Effector memory CD8-positive, alpha-beta T cell (primary cell): ENCODE data around the gene BCL7B.
A peak's percentile ranks its signal among the peaks of the same experiment; 100 is the strongest.
"Not testable (repeated sequence)": the region's sequence is repeated elsewhere in the genome, so short reads cannot be mapped to it uniquely, and the experiment has no call there.

Experiments used
- ATAC-seq: fragments of 150-1000 bp; cut with Tn5 transposase; replicated peaks from 2 replicates; pipeline ENCODE4 v1.10.0; 2021; ENCODE audit warnings: mild to moderate bottlenecking, moderate library complexity
- DNase-seq, 3 experiments: peaks; one replicate each; pipeline ENCODE4 v3.0.0; 2021
- H3K27ac Mint-ChIP-seq, 2 donors: one replicate each; pipeline ENCODE4 v1.8.0; 2022; ENCODE audit warnings: mild to moderate bottlenecking in 2 of 2, mixed read lengths in 2 of 2, moderate library complexity in 2 of 2
- H3K27me3 Mint-ChIP-seq, 2 donors: one replicate each; pipeline ENCODE4 v1.8.0; 2022; ENCODE audit warnings: mixed read lengths in 2 of 2
- H3K36me3 Mint-ChIP-seq: one replicate; pipeline ENCODE4 v1.8.0; 2022; ENCODE audit warnings: mild to moderate bottlenecking, moderate library complexity, mixed read lengths; ENCODE audit not compliant: insufficient read depth
- H3K4me1 Mint-ChIP-seq, 2 donors: one replicate each; pipeline ENCODE4 v1.8.0; 2022; ENCODE audit warnings: low read depth in 2 of 2, mixed read lengths in 2 of 2
- H3K4me3 Mint-ChIP-seq, 2 donors: one replicate each; pipeline ENCODE4 v1.8.0; 2022; ENCODE audit warnings: mild to moderate bottlenecking in 2 of 2, mixed read lengths in 2 of 2, moderate library complexity in 2 of 2
- H3K9me3 Mint-ChIP-seq, 2 donors: one replicate each; pipeline ENCODE4 v1.8.0; 2022; ENCODE audit warnings: mixed read lengths in 2 of 2

BCL7B gene

GRCh38 chr7:73566431-73566830 is 8.9 kb upstream of the BCL7B start:
- Mint-ChIP-seq H3K4me1 (peaks cover 7 to 16% of the 10 kb centered on the region in 2 donors), H3K4me3 (peak overlapping the region; percentile 68 to 81), H3K27ac (peak overlapping the region; percentile 46 to 83), H3K36me3 (peaks cover 13% of the 10 kb centered on the region)
- DNase-seq, H3K27me3 Mint-ChIP-seq, H3K9me3 Mint-ChIP-seq: not testable (repeated sequence)
- ATAC-seq: peak; percentile 57

- Mint-ChIP-seq H3K9me3 (no peaks in the 10 kb centered on the region), H3K4me3 (peak overlapping the region; percentile 68 to 81), H3K36me3 (peaks cover 8% of the 10 kb centered on the region), H3K27me3 (no peaks in the 10 kb centered on the region), H3K4me1 (peaks cover 7 to 16% of the 10 kb centered on the region in 2 donors), H3K27ac (peak overlapping the region; percentile 46 to 83)
- ATAC-seq: peak; percentile 41
- DNase-seq: no peak
Observed at GRCh38 chr7:73565675-73566340, 8.3 kb upstream of the BCL7B start.

GRCh38 chr7:73560109-73560835 is 2.8 kb upstream of the BCL7B start:
- Mint-ChIP-seq H3K27ac (no peak overlapping the region), H3K9me3 (no peaks in the 10 kb centered on the region), H3K4me1 (peaks cover 14 to 17% of the 10 kb centered on the region in 2 donors), H3K4me3 (peak overlapping the region in 1 of 2 donors; percentile 48), H3K27me3 (no peaks in the 10 kb centered on the region), H3K36me3 (peaks cover 28% of the 10 kb centered on the region)
- no peak for ATAC-seq
- DNase-seq: no peak

- peak overlapping the region; percentile 95 for H3K4me3 Mint-ChIP-seq
- H3K36me3 Mint-ChIP-seq: peaks cover 48% of the 10 kb centered on the region
- no peaks in the 10 kb centered on the region for H3K27me3 Mint-ChIP-seq
- H3K27ac Mint-ChIP-seq: peak overlapping the region; percentile 92 to 97
- H3K4me1 Mint-ChIP-seq: peaks cover 26 to 28% of the 10 kb centered on the region in 2 donors
- DNase-seq (peak; percentile 86 to 92 (median 88)), ATAC-seq (peak; percentile 89)
- H3K9me3 Mint-ChIP-seq: no peaks in the 10 kb centered on the region
Observed at GRCh38 chr7:73557108-73557396, 438 bp downstream of the BCL7B start.

- Mint-ChIP-seq H3K27me3 (no peaks in the 10 kb centered on the region), H3K27ac (peak overlapping the region; percentile 92 to 97), H3K9me3 (no peaks in the 10 kb centered on the region), H3K4me3 (peak overlapping the region; percentile 95), H3K36me3 (peaks cover 54% of the 10 kb centered on the region), H3K4me1 (peaks cover 28% of the 10 kb centered on the region in 2 donors)
- no peak for DNase-seq
- ATAC-seq: no peak
Observed at GRCh38 chr7:73556208-73557107, 1.0 kb downstream of the BCL7B start.

GRCh38 chr7:73555411-73555982 is 2.0 kb downstream of the BCL7B start:
- H3K9me3 Mint-ChIP-seq: no peaks in the 10 kb centered on the region
- H3K27ac Mint-ChIP-seq: peak overlapping the region; percentile 16 to 97
- H3K4me3 Mint-ChIP-seq: peak overlapping the region; percentile 95
- H3K27me3 Mint-ChIP-seq: no peaks in the 10 kb centered on the region
- H3K4me1 Mint-ChIP-seq: peaks cover 28 to 32% of the 10 kb centered on the region in 2 donors
- H3K36me3 Mint-ChIP-seq: peaks cover 60% of the 10 kb centered on the region
- DNase-seq: no peak
- no peak for ATAC-seq

GRCh38 chr7:73550093-73550492 is 7.4 kb downstream of the BCL7B start:
- ATAC-seq, DNase-seq, H3K4me3 Mint-ChIP-seq, H3K9me3 Mint-ChIP-seq, H3K27ac Mint-ChIP-seq, H3K27me3 Mint-ChIP-seq: not testable (repeated sequence)
- H3K4me1 Mint-ChIP-seq: peaks cover 29 to 45% of the 10 kb centered on the region in 2 donors
- peaks cover 80% of the 10 kb centered on the region for H3K36me3 Mint-ChIP-seq

- Mint-ChIP-seq H3K9me3 (no peaks in the 10 kb centered on the region), H3K36me3 (peaks cover 73% of the 10 kb centered on the region), H3K27ac (peak overlapping the region; percentile 46 to 75)
Observed at GRCh38 chr7:73549176-73549575, 8.3 kb downstream of the BCL7B start.

GRCh38 chr7:73547841-73548240 is 9.6 kb downstream of the BCL7B start:
- no peak for ATAC-seq
- DNase-seq: no peak
- peaks cover 26 to 39% of the 10 kb centered on the region in 2 donors for H3K4me1 Mint-ChIP-seq
- peaks cover 80% of the 10 kb centered on the region for H3K36me3 Mint-ChIP-seq
- H3K9me3 Mint-ChIP-seq: no peaks in the 10 kb centered on the region
- peak overlapping the region in 1 of 2 donors; percentile 56 for H3K27ac Mint-ChIP-seq
- H3K4me3 Mint-ChIP-seq: no peak overlapping the region
- H3K27me3 Mint-ChIP-seq: no peaks in the 10 kb centered on the region

More at GRCh38 chr7:73549176-73549575, 8.3 kb downstream of the BCL7B start:
- Mint-ChIP-seq H3K27me3 (no peaks in the 10 kb centered on the region), H3K4me1 (peaks cover 24 to 45% of the 10 kb centered on the region in 2 donors), H3K4me3 (no peak overlapping the region)
- ATAC-seq (no peak), DNase-seq (no peak)

- Mint-ChIP-seq H3K9me3 (no peaks in the 10 kb centered on the region), H3K4me1 (peaks cover 21 to 31% of the 10 kb centered on the region in 2 donors), H3K36me3 (peaks cover 87% of the 10 kb centered on the region), H3K27me3 (no peaks in the 10 kb centered on the region), H3K27ac (no peak overlapping the region), H3K4me3 (no peak overlapping the region)
- DNase-seq (no peak), ATAC-seq (no peak)
Observed at GRCh38 chr7:73544678-73545077, 12.8 kb downstream of the BCL7B start.

- Mint-ChIP-seq H3K27me3 (no peaks in the 10 kb centered on the region), H3K4me1 (peaks cover 5 to 11% of the 10 kb centered on the region in 2 donors), H3K4me3 (no peak overlapping the region), H3K9me3 (no peaks in the 10 kb centered on the region), H3K27ac (peak overlapping the region in 1 of 2 donors; percentile 85), H3K36me3 (peaks cover 88% of the 10 kb centered on the region)
- DNase-seq (no peak), ATAC-seq (no peak)
Observed at GRCh38 chr7:73541722-73542121, 15.8 kb downstream of the BCL7B start.

GRCh38 chr7:73539709-73540108 is 17.8 kb downstream of the BCL7B start:
- Mint-ChIP-seq H3K27ac (no peak overlapping the region), H3K27me3 (no peaks in the 10 kb centered on the region), H3K4me3 (no peak overlapping the region), H3K4me1 (peaks cover 2 to 4% of the 10 kb centered on the region in 2 donors), H3K36me3 (peaks cover 83% of the 10 kb centered on the region), H3K9me3 (no peaks in the 10 kb centered on the region)
- DNase-seq (no peak), ATAC-seq (no peak)

GRCh38 chr7:73538510-73538909 is 19.0 kb downstream of the BCL7B start:
- not testable (repeated sequence) for H3K4me3 Mint-ChIP-seq, H3K27me3 Mint-ChIP-seq, H3K9me3 Mint-ChIP-seq, ATAC-seq, DNase-seq, H3K27ac Mint-ChIP-seq, H3K4me1 Mint-ChIP-seq
- H3K36me3 Mint-ChIP-seq: peaks cover 77% of the 10 kb centered on the region
